ENCODE measurements around the gene CHN1.

Gene CHN1

GRCh38 chr2:174777347-174778084 is 227.7 kb downstream of the CHN1 start:
- no peak overlapping the region for H3K4me3 ChIP-seq (ENCODE audit: low read depth, low read length)
- DNase-seq (ENCODE audit: low read depth) = no peak
- TF ChIP-seq CTCF (conservative IDR thresholded peaks at IDR 0.05; ENCODE audit: low read depth, low read length) = no peak

DNA sequence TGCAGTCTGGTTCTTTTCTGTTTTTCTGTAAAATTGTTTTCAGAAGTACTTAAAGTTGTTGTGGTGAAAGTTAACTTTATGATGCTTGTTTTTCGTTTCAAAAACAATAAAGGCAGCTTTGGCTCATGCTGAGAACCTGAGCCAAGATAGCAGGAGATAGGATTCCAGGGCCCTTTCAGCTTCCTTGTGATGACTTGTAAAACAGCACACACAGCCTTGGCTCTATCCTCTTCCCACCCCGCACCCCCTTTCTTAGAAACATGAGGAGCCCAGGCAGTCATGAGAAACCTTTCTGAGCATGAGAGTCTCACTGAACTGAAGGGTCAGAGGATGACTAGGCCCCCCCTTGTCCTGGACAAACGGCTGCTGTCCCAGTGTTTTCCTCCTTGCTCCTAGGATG is 228.5 kb downstream of the CHN1 start:
- TF ChIP-seq CTCF (conservative IDR thresholded peaks at IDR 0.05; ENCODE audit: low read depth, low read length) = no peak
- DNase-seq (ENCODE audit: low read depth) = peak; percentile 63
- H3K4me3 ChIP-seq (ENCODE audit: low read depth, low read length) = no peak overlapping the region

DNA sequence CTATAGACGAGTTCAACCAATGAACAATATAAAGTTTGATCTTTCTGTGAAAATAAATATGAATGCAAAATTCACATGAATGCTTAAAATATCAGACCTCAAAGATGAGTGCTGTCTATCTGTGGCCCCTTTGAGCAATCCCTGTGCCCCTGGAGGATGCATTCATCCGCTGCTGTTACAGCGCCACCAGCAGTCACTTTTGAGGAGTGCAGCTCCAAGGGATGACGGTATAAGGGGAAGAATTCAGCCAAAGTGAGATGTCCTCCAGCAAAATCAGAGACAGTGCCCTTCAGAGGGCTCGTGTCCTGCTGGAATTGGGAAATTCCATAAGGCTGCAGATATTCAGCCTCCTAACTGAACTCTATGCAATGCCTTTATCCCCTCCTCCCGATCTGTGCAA is 229.0 kb downstream of the CHN1 start:
- TF ChIP-seq CTCF (conservative IDR thresholded peaks at IDR 0.05; ENCODE audit: low read depth, low read length) = peak; percentile 68
- no peak for DNase-seq (ENCODE audit: low read depth)
- H3K4me3 ChIP-seq (ENCODE audit: low read depth, low read length) = no peak overlapping the region

DNA sequence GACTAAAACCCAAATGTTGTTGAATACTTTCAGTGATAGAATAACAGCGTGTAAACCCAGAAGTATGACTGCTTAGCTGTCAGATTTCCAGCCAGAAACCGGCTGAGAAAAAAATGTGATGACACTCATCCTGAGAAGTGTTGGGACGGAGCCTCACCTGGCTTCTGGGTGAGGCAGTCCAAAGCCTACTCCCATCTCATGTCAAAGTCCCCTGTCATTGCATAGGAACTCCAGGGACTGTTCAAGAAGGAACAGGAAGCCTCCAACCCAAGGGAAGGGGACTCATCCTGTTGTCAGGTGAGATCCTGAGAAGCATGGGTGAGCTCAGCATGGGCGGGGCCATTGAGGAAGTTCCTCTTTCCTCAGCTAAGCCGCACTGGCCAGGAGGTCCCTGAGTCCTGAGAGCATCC is 229.6 kb downstream of the CHN1 start:
- TF ChIP-seq CTCF (conservative IDR thresholded peaks at IDR 0.05; ENCODE audit: low read depth, low read length) = no peak
- no peak overlapping the region for H3K4me3 ChIP-seq (ENCODE audit: low read depth, low read length)
- DNase-seq (ENCODE audit: low read depth) = no peak

GRCh38 chr2:174774886-174775285 is 230.3 kb downstream of the CHN1 start:
- H3K4me3 ChIP-seq (ENCODE audit: low read depth, low read length) = no peak overlapping the region
- TF ChIP-seq CTCF (conservative IDR thresholded peaks at IDR 0.05; ENCODE audit: low read depth, low read length) = no peak
- no peak for DNase-seq (ENCODE audit: low read depth)

- no peak for DNase-seq (ENCODE audit: low read depth)
- no peak overlapping the region for H3K4me3 ChIP-seq (ENCODE audit: low read depth, low read length)
- no peak for TF ChIP-seq CTCF (conservative IDR thresholded peaks at IDR 0.05; ENCODE audit: low read depth, low read length)
Measured at GRCh38 chr2:174773215-174773614, 232.0 kb downstream of the CHN1 start.

GRCh38 chr2:174772472-174772801 is 232.7 kb downstream of the CHN1 start:
- no peak for TF ChIP-seq CTCF (conservative IDR thresholded peaks at IDR 0.05; ENCODE audit: low read depth, low read length)
- no peak for DNase-seq (ENCODE audit: low read depth)
- no peak overlapping the region for H3K4me3 ChIP-seq (ENCODE audit: low read depth, low read length)
